Suprapubic skin (tissue), 4 donors: Measurements from ENCODE around the gene TMED6. TPM values are rescaled to one million over a fixed set of nuclear protein-coding genes. Genes with fewer than 3 reads are reported as not detected.

Experiments used
- DNase-seq, 2 donors: peaks; one replicate each; pipeline ENCODE4 v3.0.0-alpha.2; 2019; ENCODE audit warnings: low spot score in 2 of 2
- H3K27ac ChIP-seq: fragments of 200-600 bp; sonication (generic); one replicate; pipeline ENCODE4 v1.5.1; 2019
- H3K27me3 ChIP-seq: fragments of 200-600 bp; sonication (generic); one replicate; pipeline ENCODE4 v1.5.1; 2019
- H3K36me3 ChIP-seq: fragments of 200-600 bp; sonication (generic); one replicate; pipeline ENCODE4 v1.5.1; 2019
- H3K4me1 ChIP-seq: fragments of 200-600 bp; sonication (generic); one replicate; pipeline ENCODE4 v1.5.1; 2019
- H3K4me3 ChIP-seq: fragments of 200-600 bp; sonication (generic); one replicate; pipeline ENCODE4 v1.5.1; 2019; ENCODE audit warnings: mild to moderate bottlenecking
- H3K9me3 ChIP-seq: fragments of 200-600 bp; sonication (generic); one replicate; pipeline ENCODE4 v1.5.1; 2019
- CTCF ChIP-seq, 2 donors: fragments of 200-600 bp in 1 of 2; fragments of 450-650 bp in 1 of 2; sonication (generic) in 1 of 2; IDR thresholded peaks; one replicate each; pipeline ENCODE4 v1.5.1; 2016 to 2019; ENCODE audit warnings: antibody characterized with exemption in 2 of 2, mild to moderate bottlenecking in 1 of 2, moderate library complexity in 1 of 2
- EP300 ChIP-seq: sonication (generic); formaldehyde crosslinking; IDR thresholded peaks from one replicate; pipeline ENCODE4 v1.6.1; 2017; ENCODE audit warnings: antibody characterized with exemption
- POLR2A ChIP-seq, 2 donors: fragments of 450-650 bp; IDR thresholded peaks; one replicate each; pipeline ENCODE4 v1.6.1; 2017; ENCODE audit warnings: antibody characterized with exemption in 2 of 2, mild to moderate bottlenecking in 2 of 2, moderate library complexity in 2 of 2
- POLR2AphosphoS5 ChIP-seq, 3 donors: sonication (generic); formaldehyde crosslinking; IDR thresholded peaks; one replicate each; pipeline ENCODE4 v1.6.1; 2017; ENCODE audit warnings: antibody characterized with exemption in 3 of 3
- WGBS: methylation state at CpG from one replicate; pipeline ENCODE4 v1.1.5; 2018; 5-methylcytosine and 5-hydroxymethylcytosine counted together
- total RNA-seq, 4 donors: library from RNA; depleted of rRNA; stranded (reverse); fragments of >200 nt; gene quantifications; one replicate each; pipeline ENCODE4 v1.1.0, GENCODE V29; 2016

The TMED6 gene
- total RNA-seq, 4 donors from 2014 or later = 0.98 to 1.5 TPM; not detected in 2

- peaks cover 16% of the 10 kb centered on the region for H3K36me3 ChIP-seq
- DNase-seq = no peak
- peaks cover 20% of the 10 kb centered on the region for H3K4me1 ChIP-seq
- no peak for TF ChIP-seq EP300
- no peak for TF ChIP-seq POLR2AphosphoS5 (IDR thresholded peaks at IDR 0.05)
- TF ChIP-seq CTCF (IDR thresholded peaks at IDR 0.05) = no peak
- TF ChIP-seq POLR2A (IDR thresholded peaks at IDR 0.05) = no peak
- WGBS = 87% methylated on average over 2 of the region's 2 CpGs
- H3K9me3 ChIP-seq = no peaks in the 10 kb centered on the region
- H3K27me3 ChIP-seq = no peaks in the 10 kb centered on the region
- H3K4me3 ChIP-seq = no peak overlapping the region
- no peak overlapping the region for H3K27ac ChIP-seq
These were observed 43.7 kb downstream of the TMED6 start for GRCh38 chr16:69307856-69308255.

GRCh38 chr16:69307091-69307490 lies 44.5 kb downstream of the TMED6 start:
- Histone ChIP-seq H3K4me3 (no peak overlapping the region), H3K4me1 (peaks cover 12% of the 10 kb centered on the region), H3K36me3 (peaks cover 16% of the 10 kb centered on the region), H3K9me3 (no peaks in the 10 kb centered on the region), H3K27ac (no peak overlapping the region), H3K27me3 (no peaks in the 10 kb centered on the region)
- DNase-seq = no peak
- TF ChIP-seq EP300 (no peak), POLR2A (IDR thresholded peaks at IDR 0.05) (no peak), CTCF (IDR thresholded peaks at IDR 0.05) (no peak), POLR2AphosphoS5 (IDR thresholded peaks at IDR 0.05) (no peak)
- 67% methylated on average over 1 of the region's 1 CpG for WGBS

- Histone ChIP-seq H3K36me3 (peaks cover 23% of the 10 kb centered on the region), H3K9me3 (no peaks in the 10 kb centered on the region), H3K4me1 (peaks cover 9% of the 10 kb centered on the region), H3K27me3 (no peaks in the 10 kb centered on the region), H3K4me3 (no peak overlapping the region), H3K27ac (no peak overlapping the region)
- WGBS = 64% methylated on average over 1 of the region's 1 CpG
- DNase-seq = no peak
- TF ChIP-seq POLR2A (IDR thresholded peaks at IDR 0.05) (no peak), CTCF (IDR thresholded peaks at IDR 0.05) (no peak), POLR2AphosphoS5 (IDR thresholded peaks at IDR 0.05) (no peak), EP300 (no peak)
These were observed 45.6 kb downstream of the TMED6 start for GRCh38 chr16:69306031-69306430.

GRCh38 chr16:69302301-69302700 lies 49.3 kb downstream of the TMED6 start:
- WGBS = 96% methylated on average over 4 of the region's 4 CpGs
- Histone ChIP-seq H3K27me3 (no peaks in the 10 kb centered on the region), H3K36me3 (peaks cover 43% of the 10 kb centered on the region), H3K27ac (no peak overlapping the region), H3K4me1 (peaks cover 5% of the 10 kb centered on the region), H3K9me3 (no peaks in the 10 kb centered on the region), H3K4me3 (no peak overlapping the region)
- TF ChIP-seq EP300 (no peak), POLR2AphosphoS5 (IDR thresholded peaks at IDR 0.05) (no peak), POLR2A (IDR thresholded peaks at IDR 0.05) (no peak), CTCF (IDR thresholded peaks at IDR 0.05) (no peak)
- no peak for DNase-seq

GRCh38 chr16:69301861-69302260 lies 49.7 kb downstream of the TMED6 start:
- Histone ChIP-seq H3K27me3 (no peaks in the 10 kb centered on the region), H3K36me3 (peaks cover 43% of the 10 kb centered on the region), H3K9me3 (no peaks in the 10 kb centered on the region), H3K4me1 (peaks cover 5% of the 10 kb centered on the region), H3K27ac (no peak overlapping the region), H3K4me3 (no peak overlapping the region)
- TF ChIP-seq EP300 (no peak), POLR2A (IDR thresholded peaks at IDR 0.05) (no peak), POLR2AphosphoS5 (IDR thresholded peaks at IDR 0.05) (no peak), CTCF (IDR thresholded peaks at IDR 0.05) (no peak)
- 81% methylated on average over 4 of the region's 4 CpGs for WGBS
- no peak for DNase-seq
